Measurements from ENCODE around the gene ITSN2.

DNA sequence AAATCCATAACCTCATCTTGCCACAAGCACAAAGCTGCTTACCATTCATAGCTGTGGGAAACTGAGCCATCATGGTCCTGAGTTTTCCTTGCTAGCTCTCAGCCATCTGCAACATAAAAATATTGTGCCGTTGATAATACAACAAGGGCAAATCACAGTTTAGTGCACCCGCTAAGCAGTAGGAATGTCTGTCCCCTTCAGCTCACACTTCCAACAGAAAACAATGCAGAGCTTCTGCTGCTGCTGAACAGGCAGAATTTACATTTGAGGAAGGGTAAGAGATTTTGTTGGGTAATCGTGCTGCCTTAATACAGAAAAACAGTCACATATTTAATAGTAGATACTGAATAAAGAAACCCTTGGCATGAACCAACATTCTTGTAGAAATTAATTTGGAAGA is 32.3 kb downstream of the ITSN2 start:
- TF ChIP-seq, protein P1, sequence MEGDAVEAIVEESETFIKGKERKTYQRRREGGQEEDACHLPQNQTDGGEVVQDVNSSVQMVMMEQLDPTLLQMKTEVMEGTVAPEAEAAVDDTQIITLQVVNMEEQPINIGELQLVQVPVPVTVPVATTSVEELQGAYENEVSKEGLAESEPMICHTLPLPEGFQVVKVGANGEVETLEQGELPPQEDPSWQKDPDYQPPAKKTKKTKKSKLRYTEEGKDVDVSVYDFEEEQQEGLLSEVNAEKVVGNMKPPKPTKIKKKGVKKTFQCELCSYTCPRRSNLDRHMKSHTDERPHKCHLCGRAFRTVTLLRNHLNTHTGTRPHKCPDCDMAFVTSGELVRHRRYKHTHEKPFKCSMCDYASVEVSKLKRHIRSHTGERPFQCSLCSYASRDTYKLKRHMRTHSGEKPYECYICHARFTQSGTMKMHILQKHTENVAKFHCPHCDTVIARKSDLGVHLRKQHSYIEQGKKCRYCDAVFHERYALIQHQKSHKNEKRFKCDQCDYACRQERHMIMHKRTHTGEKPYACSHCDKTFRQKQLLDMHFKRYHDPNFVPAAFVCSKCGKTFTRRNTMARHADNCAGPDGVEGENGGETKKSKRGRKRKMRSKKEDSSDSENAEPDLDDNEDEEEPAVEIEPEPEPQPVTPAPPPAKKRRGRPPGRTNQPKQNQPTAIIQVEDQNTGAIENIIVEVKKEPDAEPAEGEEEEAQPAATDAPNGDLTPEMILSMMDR (IDR thresholded peaks at IDR 0.05), result no peak
- no peak for TF ChIP-seq POLR2A (IDR thresholded peaks at IDR 0.05)
